Endothelial cell of umbilical vein (primary cell): ENCODE data around the gene SLC6A18.

Experiments
- CTCF ChIP-seq, 2 donors: IDR thresholded peaks; 1 replicate in 1 of 2; 2 replicates in 1 of 2; pipeline ENCODE4 v1.5.1; 2011; ENCODE audit warnings: low read length in 2 of 2, mild to moderate bottlenecking in 2 of 2, moderate library complexity in 2 of 2, control low read depth in 1 of 2, inconsistent platforms in 1 of 2, low read depth in 1 of 2; ENCODE audit not compliant: insufficient read depth in 1 of 2; ENCODE audit errors: extremely low read depth in 1 of 2
- EZH2 ChIP-seq: IDR thresholded peaks from 2 replicates; pipeline ENCODE4 v1.6.1; 2012; ENCODE audit warnings: borderline replicate concordance, low read depth, mild to moderate bottlenecking, moderate library complexity, low read length, inconsistent platforms; ENCODE audit not compliant: severe bottlenecking
- POLR2A ChIP-seq: IDR thresholded peaks from 2 replicates; pipeline ENCODE4 v1.6.1; 2012; ENCODE audit warnings: low read depth, mild to moderate bottlenecking, control low read depth, low read length
- POLR2AphosphoS5 ChIP-seq: IDR thresholded peaks from 2 replicates; pipeline ENCODE4 v1.6.1; 2012; ENCODE audit warnings: low read depth, mild to moderate bottlenecking, control low read depth, low read length, moderate library complexity; ENCODE audit not compliant: insufficient read depth
- TF ChIP-seq, protein P1 (sequence below): IDR thresholded peaks from 2 replicates; pipeline ENCODE4 v1.6.1; 2011; ENCODE audit not compliant: insufficient read depth, insufficient read length

DNA sequence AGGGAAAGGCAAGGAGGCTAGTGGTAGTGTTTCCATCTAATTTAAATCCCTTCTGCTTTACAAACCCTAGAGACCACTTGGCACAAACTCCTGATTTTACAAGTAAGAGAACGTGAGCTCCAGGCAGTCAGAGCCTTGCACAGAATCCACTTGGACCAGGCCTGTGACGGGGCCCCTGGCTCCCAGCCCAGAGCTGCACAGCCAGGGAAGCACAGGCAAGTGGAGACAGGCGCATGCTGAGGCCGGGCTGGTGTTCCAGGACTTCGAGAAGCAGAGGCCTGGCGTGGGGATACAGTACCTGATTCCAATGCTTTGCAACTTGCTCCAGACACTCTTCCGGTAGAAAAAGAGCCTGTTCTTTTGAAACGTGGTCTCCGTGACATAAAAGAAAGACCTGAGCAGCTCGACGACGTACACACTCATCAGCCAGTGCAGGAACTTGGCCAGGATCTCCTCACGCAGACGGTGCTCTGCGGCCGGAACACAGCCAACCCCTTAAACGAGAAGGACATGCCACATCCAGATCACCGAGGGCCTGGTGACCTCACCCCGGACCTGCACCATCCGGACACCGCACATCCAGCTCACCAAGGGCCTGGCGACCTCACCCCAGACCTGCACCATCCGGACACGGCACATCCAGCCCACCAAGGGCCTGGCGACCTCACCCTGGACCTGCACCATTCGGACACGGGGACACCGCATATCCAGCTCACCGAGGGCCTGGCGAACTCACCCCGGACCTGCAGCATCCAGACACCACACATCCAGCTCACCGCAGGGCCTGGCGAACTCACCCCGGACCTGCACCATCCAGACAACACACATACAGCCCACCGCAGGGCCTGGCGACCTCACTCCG lies 57.2 kb downstream of the SLC6A18 start:
- TF ChIP-seq POLR2A (no peak), CTCF (IDR thresholded peaks at IDR 0.05; ENCODE audit: extremely low read depth in 1 of 2, insufficient read depth in 1 of 2, low read depth in 1 of 2, low read length in 2 of 2) (no peak), POLR2AphosphoS5 (no peak), EZH2 (no peak)
- TF ChIP-seq, protein P1, sequence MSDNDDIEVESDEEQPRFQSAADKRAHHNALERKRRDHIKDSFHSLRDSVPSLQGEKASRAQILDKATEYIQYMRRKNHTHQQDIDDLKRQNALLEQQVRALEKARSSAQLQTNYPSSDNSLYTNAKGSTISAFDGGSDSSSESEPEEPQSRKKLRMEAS: no peak
